Astrocyte (in vitro differentiated cells and primary cell): ENCODE results near the gene TMEM273. TPM values are rescaled to one million over a fixed set of nuclear protein-coding genes. Genes with fewer than 3 reads are reported as not detected.

Source experiments
- DNase-seq: peaks from one replicate; pipeline ENCODE4 v3.0.0-alpha.2; 2010; ENCODE audit warnings: low read depth
- FAIRE-seq: peaks from 2 replicates; lab custom pipeline; 2011; peaks lifted over from hg19 to GRCh38; lab: Jason Lieb, UNC
- H2AFZ ChIP-seq: 2 replicates; pipeline ENCODE4 v1.6.0; 2012; ENCODE audit warnings: low read depth, low read length, inconsistent platforms
- H3K27ac ChIP-seq: 2 replicates; pipeline ENCODE4 v1.5.1; 2011; ENCODE audit warnings: low read depth, low read length, inconsistent platforms
- H3K27me3 ChIP-seq: 2 replicates; pipeline ENCODE4 v1.6.0; 2011; ENCODE audit warnings: low read length, inconsistent platforms; ENCODE audit not compliant: insufficient read depth
- H3K36me3 ChIP-seq: 2 replicates; pipeline ENCODE4 v1.5.1; 2011; ENCODE audit warnings: low read length, inconsistent platforms; ENCODE audit not compliant: insufficient read depth
- H3K4me1 ChIP-seq: 2 replicates; pipeline ENCODE4 v1.5.1; 2011; ENCODE audit warnings: low read length, inconsistent platforms; ENCODE audit not compliant: insufficient read depth
- H3K4me2 ChIP-seq: 2 replicates; pipeline ENCODE4 v1.6.0; 2012; ENCODE audit warnings: low read length, inconsistent platforms
- H3K4me3 ChIP-seq: 2 replicates; pipeline ENCODE4 v1.5.1; 2011; ENCODE audit warnings: low read depth, mild to moderate bottlenecking, low read length, inconsistent platforms; ENCODE audit not compliant: insufficient read depth
- H3K79me2 ChIP-seq: 2 replicates; pipeline ENCODE4 v1.6.0; 2012; ENCODE audit warnings: mild to moderate bottlenecking, low read length, inconsistent platforms; ENCODE audit not compliant: insufficient read depth
- H3K9ac ChIP-seq: 2 replicates; pipeline ENCODE4 v1.6.0; 2012; ENCODE audit warnings: mild to moderate bottlenecking, low read length, inconsistent platforms
- H3K9me3 ChIP-seq: 2 replicates; pipeline ENCODE4 v1.5.1; 2012; ENCODE audit warnings: low read depth, mild to moderate bottlenecking, low read length, inconsistent platforms; ENCODE audit not compliant: insufficient read depth
- H4K20me1 ChIP-seq: 2 replicates; pipeline ENCODE4 v1.6.0; 2012; ENCODE audit warnings: low read length, inconsistent platforms; ENCODE audit not compliant: insufficient read depth
- H3K27ac Mint-ChIP-seq: one replicate; pipeline ENCODE4 v1.8.0; 2021; ENCODE audit warnings: mild to moderate bottlenecking, mixed read lengths; ENCODE audit not compliant: unreplicated experiment
- H3K27me3 Mint-ChIP-seq: one replicate; pipeline ENCODE4 v1.8.0; 2021; ENCODE audit warnings: low read depth, mixed read lengths; ENCODE audit not compliant: unreplicated experiment
- H3K36me3 Mint-ChIP-seq: one replicate; pipeline ENCODE4 v1.8.0; 2021; ENCODE audit warnings: low read depth, mixed read lengths; ENCODE audit not compliant: unreplicated experiment
- H3K4me1 Mint-ChIP-seq: one replicate; pipeline ENCODE4 v1.8.0; 2021; ENCODE audit warnings: low read depth, mixed read lengths; ENCODE audit not compliant: unreplicated experiment
- H3K4me3 Mint-ChIP-seq: one replicate; pipeline ENCODE4 v1.8.0; 2021; ENCODE audit warnings: mild to moderate bottlenecking, moderate library complexity, mixed read lengths; ENCODE audit not compliant: unreplicated experiment
- H3K9me3 Mint-ChIP-seq: one replicate; pipeline ENCODE4 v1.8.0; 2021; ENCODE audit warnings: mild to moderate bottlenecking, mixed read lengths; ENCODE audit not compliant: unreplicated experiment
- CTCF ChIP-seq: IDR thresholded peaks from 2 replicates; pipeline ENCODE4 v1.5.1; 2011; ENCODE audit warnings: low read depth, mild to moderate bottlenecking, inconsistent platforms, low read length, moderate library complexity; ENCODE audit not compliant: insufficient read depth
- EZH2 ChIP-seq: IDR thresholded peaks from 2 replicates; pipeline ENCODE4 v1.6.1; 2012; ENCODE audit warnings: mild to moderate bottlenecking, low read length, inconsistent platforms; ENCODE audit not compliant: insufficient read depth
- total RNA-seq: library from RNA; stranded (reverse); gene quantifications from 2 replicates; pipeline ENCODE4 v1.2.1, GENCODE V29; 2021

TMEM273 gene
- total RNA-seq, 1 donor from 2014 or later: not detected

DNA sequence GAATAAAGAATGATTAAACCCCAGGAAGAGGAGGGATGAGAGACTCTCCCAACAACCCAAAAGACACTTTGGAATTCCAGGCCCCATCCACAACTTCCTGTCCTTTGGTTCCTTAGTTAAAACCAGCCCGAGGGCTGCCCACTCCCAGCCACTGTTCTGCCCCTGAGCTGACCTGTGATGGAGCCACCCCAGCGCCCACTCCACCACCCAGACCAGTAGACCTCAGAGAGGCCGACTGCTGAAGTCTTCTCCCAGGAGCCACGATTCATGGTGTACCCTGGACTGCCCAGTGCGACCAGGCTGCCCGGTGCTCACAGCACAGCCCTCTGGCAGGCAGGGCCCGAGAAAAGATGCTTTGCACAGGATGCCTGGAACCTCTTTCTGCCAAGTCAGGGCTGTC is 79.5 kb downstream of the TMEM273 start:
- no peak overlapping the region for H3K4me2 ChIP-seq
- H3K4me3 ChIP-seq: no peak overlapping the region
- H3K4me1 ChIP-seq: peaks cover 1% of the 10 kb centered on the region
- H3K79me2 ChIP-seq: no peaks in the 10 kb centered on the region
- no peak for FAIRE-seq
- Mint-ChIP-seq H3K4me3 (no peak overlapping the region), H3K27me3 (peaks cover 60% of the 10 kb centered on the region), H3K4me1 (no peaks in the 10 kb centered on the region), H3K9me3 (peaks cover 4% of the 10 kb centered on the region), H3K27ac (no peak overlapping the region), H3K36me3 (peaks cover 3% of the 10 kb centered on the region)
- no peaks in the 10 kb centered on the region for H3K36me3 ChIP-seq
- H3K9ac ChIP-seq: no peak overlapping the region
- H3K27ac ChIP-seq: no peak overlapping the region
- H2AFZ ChIP-seq: no peak overlapping the region
- H4K20me1 ChIP-seq: peaks cover 10% of the 10 kb centered on the region
- H3K9me3 ChIP-seq: no peaks in the 10 kb centered on the region
- no peak for TF ChIP-seq CTCF
- TF ChIP-seq EZH2: no peak
- no peak for DNase-seq
- no peaks in the 10 kb centered on the region for H3K27me3 ChIP-seq

DNA sequence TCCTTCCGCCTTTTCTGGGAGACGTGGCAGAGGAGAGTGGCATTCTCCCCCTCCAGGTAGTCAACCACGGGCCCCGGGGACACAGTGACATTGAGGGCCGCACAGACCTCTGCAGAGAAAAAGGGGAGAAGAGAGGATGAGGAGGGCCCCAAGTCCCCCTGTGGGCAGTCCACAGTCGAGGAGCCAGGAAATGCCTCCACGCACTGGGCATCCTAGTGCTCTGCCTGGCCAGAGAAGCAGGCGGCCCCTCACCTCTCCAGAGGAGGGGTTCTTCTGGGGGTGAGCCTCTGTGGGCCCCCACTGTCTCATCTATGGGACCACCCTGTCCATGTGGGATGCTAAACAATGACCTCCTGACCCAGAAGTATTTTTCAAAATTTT is 80.3 kb downstream of the TMEM273 start:
- Mint-ChIP-seq H3K36me3 (peaks cover 3% of the 10 kb centered on the region), H3K4me1 (no peaks in the 10 kb centered on the region), H3K4me3 (no peak overlapping the region), H3K27me3 (peaks cover 58% of the 10 kb centered on the region), H3K27ac (no peak overlapping the region), H3K9me3 (peaks cover 4% of the 10 kb centered on the region)
- no peak overlapping the region for H3K27ac ChIP-seq
- no peak overlapping the region for H2AFZ ChIP-seq
- TF ChIP-seq CTCF (no peak), EZH2 (no peak)
- FAIRE-seq: no peak
- no peak overlapping the region for H3K9ac ChIP-seq
- no peak overlapping the region for H3K4me3 ChIP-seq
- peaks cover 10% of the 10 kb centered on the region for H4K20me1 ChIP-seq
- H3K36me3 ChIP-seq: no peaks in the 10 kb centered on the region
- no peaks in the 10 kb centered on the region for H3K4me1 ChIP-seq
- H3K9me3 ChIP-seq: no peaks in the 10 kb centered on the region
- no peaks in the 10 kb centered on the region for H3K27me3 ChIP-seq
- no peaks in the 10 kb centered on the region for H3K79me2 ChIP-seq
- no peak overlapping the region for H3K4me2 ChIP-seq
- no peak for DNase-seq

GRCh38 chr10:49107111-49107886 is 80.9 kb downstream of the TMEM273 start:
- Histone ChIP-seq H3K36me3 (no peaks in the 10 kb centered on the region), H3K79me2 (no peaks in the 10 kb centered on the region), H3K27ac (no peak overlapping the region), H3K9ac (no peak overlapping the region), H3K4me2 (no peak overlapping the region), H3K4me3 (no peak overlapping the region), H4K20me1 (peaks cover 10% of the 10 kb centered on the region), H3K4me1 (no peaks in the 10 kb centered on the region), H3K27me3 (no peaks in the 10 kb centered on the region), H3K9me3 (no peaks in the 10 kb centered on the region), H2AFZ (no peak overlapping the region)
- Mint-ChIP-seq H3K27ac (no peak overlapping the region), H3K4me1 (no peaks in the 10 kb centered on the region), H3K4me3 (no peak overlapping the region), H3K27me3 (peaks cover 52% of the 10 kb centered on the region), H3K36me3 (peaks cover 3% of the 10 kb centered on the region), H3K9me3 (peaks cover 4% of the 10 kb centered on the region)
- no peak for DNase-seq
- no peak for FAIRE-seq
- no peak for TF ChIP-seq CTCF
- TF ChIP-seq EZH2: no peak
